GM23338 (cell line): ENCODE data around the gene FOXL2NB.

Source experiments
- CREB1 ChIP-seq: fragments of 250-450 bp; sonication (Bioruptor Pico); IDR thresholded peaks from 2 replicates; pipeline ENCODE4 v1.5.0; 2020; ENCODE audit warnings: low read depth, mild to moderate bottlenecking, moderate library complexity
- CTCF ChIP-seq, 2 experiments: fragments of 200-600 bp in 1 of 2; sonication (generic) in 1 of 2; conservative IDR thresholded peaks; 2 replicates each; pipeline versions ENCODE4 v1.5.1 to v1.6.1; 2016 to 2017; ENCODE audit warnings: antibody characterized with exemption in 2 of 2, low read depth in 2 of 2, mild to moderate bottlenecking in 2 of 2, moderate library complexity in 1 of 2
- EZH2 ChIP-seq: fragments of 200-600 bp; sonication (generic); IDR thresholded peaks from one replicate; pipeline ENCODE4 v1.8.0; 2017; ENCODE audit warnings: antibody characterized with exemption, mild to moderate bottlenecking, low read depth; ENCODE audit not compliant: unreplicated experiment
- POLR2AphosphoS5 ChIP-seq: IDR thresholded peaks from 2 replicates; pipeline ENCODE4 v1.6.1; 2016; ENCODE audit warnings: antibody characterized with exemption, low read depth
- TF ChIP-seq, protein P1 (sequence below): IDR thresholded peaks from one replicate; pipeline ENCODE4 v1.6.1; 2018; ENCODE audit warnings: antibody characterized with exemption; ENCODE audit not compliant: unreplicated experiment

DNA sequence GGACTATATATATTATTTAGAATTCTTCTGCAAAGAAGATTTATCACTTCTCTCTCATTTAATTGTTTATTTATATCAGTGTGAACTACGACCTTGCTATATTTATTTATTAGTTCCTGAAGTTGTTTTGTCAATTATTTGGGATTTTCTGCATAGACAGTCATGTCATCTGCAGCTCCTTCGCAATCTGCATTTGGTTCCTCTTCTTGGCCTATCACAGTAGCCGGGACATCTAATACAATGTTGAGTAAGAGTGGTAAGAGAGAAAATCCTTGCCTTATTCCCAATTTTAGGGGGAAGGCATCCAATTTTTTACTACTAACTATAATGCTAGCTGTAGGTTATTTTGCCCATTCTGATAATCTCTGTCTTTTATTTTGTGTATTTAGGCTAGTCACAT is 39.5 kb upstream of the FOXL2NB start:
- TF ChIP-seq CTCF (conservative IDR thresholded peaks at IDR 0.05; ENCODE audit: low read depth in 2 of 2) = no peak
- TF ChIP-seq EZH2 = no peak
- TF ChIP-seq, protein P1, sequence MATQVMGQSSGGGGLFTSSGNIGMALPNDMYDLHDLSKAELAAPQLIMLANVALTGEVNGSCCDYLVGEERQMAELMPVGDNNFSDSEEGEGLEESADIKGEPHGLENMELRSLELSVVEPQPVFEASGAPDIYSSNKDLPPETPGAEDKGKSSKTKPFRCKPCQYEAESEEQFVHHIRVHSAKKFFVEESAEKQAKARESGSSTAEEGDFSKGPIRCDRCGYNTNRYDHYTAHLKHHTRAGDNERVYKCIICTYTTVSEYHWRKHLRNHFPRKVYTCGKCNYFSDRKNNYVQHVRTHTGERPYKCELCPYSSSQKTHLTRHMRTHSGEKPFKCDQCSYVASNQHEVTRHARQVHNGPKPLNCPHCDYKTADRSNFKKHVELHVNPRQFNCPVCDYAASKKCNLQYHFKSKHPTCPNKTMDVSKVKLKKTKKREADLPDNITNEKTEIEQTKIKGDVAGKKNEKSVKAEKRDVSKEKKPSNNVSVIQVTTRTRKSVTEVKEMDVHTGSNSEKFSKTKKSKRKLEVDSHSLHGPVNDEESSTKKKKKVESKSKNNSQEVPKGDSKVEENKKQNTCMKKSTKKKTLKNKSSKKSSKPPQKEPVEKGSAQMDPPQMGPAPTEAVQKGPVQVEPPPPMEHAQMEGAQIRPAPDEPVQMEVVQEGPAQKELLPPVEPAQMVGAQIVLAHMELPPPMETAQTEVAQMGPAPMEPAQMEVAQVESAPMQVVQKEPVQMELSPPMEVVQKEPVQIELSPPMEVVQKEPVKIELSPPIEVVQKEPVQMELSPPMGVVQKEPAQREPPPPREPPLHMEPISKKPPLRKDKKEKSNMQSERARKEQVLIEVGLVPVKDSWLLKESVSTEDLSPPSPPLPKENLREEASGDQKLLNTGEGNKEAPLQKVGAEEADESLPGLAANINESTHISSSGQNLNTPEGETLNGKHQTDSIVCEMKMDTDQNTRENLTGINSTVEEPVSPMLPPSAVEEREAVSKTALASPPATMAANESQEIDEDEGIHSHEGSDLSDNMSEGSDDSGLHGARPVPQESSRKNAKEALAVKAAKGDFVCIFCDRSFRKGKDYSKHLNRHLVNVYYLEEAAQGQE = no peak
- no peak for TF ChIP-seq POLR2AphosphoS5
- no peak for TF ChIP-seq CREB1 (CRISPR knock-in tag)
